Ovary (tissue), 9 donors: ENCODE results near the gene CHRNE. TPM values are rescaled to one million over a fixed set of nuclear protein-coding genes. Genes with fewer than 3 reads are reported as not detected.

Experiments used
- DNase-seq, 5 donors: peaks; one replicate each; pipeline ENCODE4 v3.0.0-alpha.2; 2019 to 2020
- H3K27ac ChIP-seq, 2 donors: fragments of 200-600 bp; one replicate each; pipeline versions ENCODE4 v1.5.1 to v1.8.0; 2019 to 2022
- H3K27me3 ChIP-seq: fragments of 200-600 bp; one replicate; pipeline ENCODE4 v1.8.0; 2022
- H3K36me3 ChIP-seq: fragments of 200-600 bp; sonication (generic); one replicate; pipeline ENCODE4 v1.5.1; 2019
- H3K4me1 ChIP-seq: one replicate; pipeline ENCODE4 v1.8.1; 2013; ENCODE audit warnings: mild to moderate bottlenecking, moderate library complexity; ENCODE audit not compliant: insufficient read depth
- H3K4me3 ChIP-seq: fragments of 200-600 bp; sonication (generic); one replicate; pipeline ENCODE4 v1.5.1; 2017
- H3K9me3 ChIP-seq, 2 donors: fragments of 200-600 bp in 1 of 2; sonication (generic) in 1 of 2; one replicate each; pipeline versions ENCODE4 v1.5.1 to v1.8.1; 2013 to 2019; ENCODE audit warnings: mild to moderate bottlenecking in 1 of 2, moderate library complexity in 1 of 2
- EP300 ChIP-seq: sonication (generic); formaldehyde crosslinking; IDR thresholded peaks from one replicate; pipeline ENCODE4 v1.6.1; 2017; ENCODE audit warnings: antibody characterized with exemption
- POLR2A ChIP-seq: fragments of 450-650 bp; IDR thresholded peaks from one replicate; pipeline ENCODE4 v1.6.1; 2017; ENCODE audit warnings: antibody characterized with exemption, mild to moderate bottlenecking, moderate library complexity
- WGBS, 3 donors: extraction: QIAGEN DNeasy Blood & Tissue Kit in 1 of 3; methylation state at CpG; one replicate each; pipeline versions ENCODE4 v1.1.5 to v1.1.7; 2013 to 2017; 5-methylcytosine and 5-hydroxymethylcytosine counted together
- intact Hi-C, 4 donors: fragments of 100-400 bp; cut with DNase I; formaldehyde crosslinking; loops; one replicate each; pipeline versions ENCODE4 v1.11.0 to v1.15.1; 2022 to 2023
- polyA plus RNA-seq, 2 donors: library from polyadenylated mRNA; stranded (reverse); fragments of 200-250 nt in 1 of 2; fragments of 350-450 nt in 1 of 2; fragmentation: Illumina TruSeq in 1 of 2; extraction: RNeasy Lipid Tissue Mini Kit (QIAGEN cat#74804) in 1 of 2; gene quantifications; one replicate each; pipeline ENCODE4 v1.2.3, GENCODE V29; 2013 to 2014
- total RNA-seq, 7 donors: library from RNA; depleted of rRNA in 2 of 7; stranded (reverse); fragments of >200 nt in 2 of 7; fragmentation: NEBNext Ultra II Directional in 3 of 7; extraction: Animal tissue kit (Norgen Biotek cat#: 25700) in 3 of 7; gene quantifications; one replicate each; pipeline versions ENCODE4 v1.1.0 to v1.2.4, GENCODE V29; 2016 to 2023
- TF ChIP-seq, protein P1 (sequence below), 3 donors: fragments of 450-650 bp in 2 of 3; fragments of 200-600 bp in 1 of 3; IDR thresholded peaks; one replicate each; pipeline versions ENCODE4 v1.5.1 to v1.8.0; 2016 to 2022; ENCODE audit warnings: antibody characterized with exemption in 3 of 3, mild to moderate bottlenecking in 1 of 3
- donor health status: DM: no; HTN: no; CAD: no; lungs with moderate emphysema.
- donor health status: DM: no; HTN: no; CAD: no.
- donor health status: Bipolar disorder and iron deficiency.
- donor health status: DM: yes; HTN: yes; CAD: no.
- donor health status: DM: no; HTN: no; CAD: no.
- donor health status: DM: yes; HTN: yes; CAD: no.

CHRNE gene
- total and polyA plus RNA-seq, 9 donors = 0.34 to 1.4 (median 1.0) TPM

GRCh38 chr17:4944554-4945175 lies 41.8 kb upstream of the CHRNE start:
- TF ChIP-seq, protein P1, sequence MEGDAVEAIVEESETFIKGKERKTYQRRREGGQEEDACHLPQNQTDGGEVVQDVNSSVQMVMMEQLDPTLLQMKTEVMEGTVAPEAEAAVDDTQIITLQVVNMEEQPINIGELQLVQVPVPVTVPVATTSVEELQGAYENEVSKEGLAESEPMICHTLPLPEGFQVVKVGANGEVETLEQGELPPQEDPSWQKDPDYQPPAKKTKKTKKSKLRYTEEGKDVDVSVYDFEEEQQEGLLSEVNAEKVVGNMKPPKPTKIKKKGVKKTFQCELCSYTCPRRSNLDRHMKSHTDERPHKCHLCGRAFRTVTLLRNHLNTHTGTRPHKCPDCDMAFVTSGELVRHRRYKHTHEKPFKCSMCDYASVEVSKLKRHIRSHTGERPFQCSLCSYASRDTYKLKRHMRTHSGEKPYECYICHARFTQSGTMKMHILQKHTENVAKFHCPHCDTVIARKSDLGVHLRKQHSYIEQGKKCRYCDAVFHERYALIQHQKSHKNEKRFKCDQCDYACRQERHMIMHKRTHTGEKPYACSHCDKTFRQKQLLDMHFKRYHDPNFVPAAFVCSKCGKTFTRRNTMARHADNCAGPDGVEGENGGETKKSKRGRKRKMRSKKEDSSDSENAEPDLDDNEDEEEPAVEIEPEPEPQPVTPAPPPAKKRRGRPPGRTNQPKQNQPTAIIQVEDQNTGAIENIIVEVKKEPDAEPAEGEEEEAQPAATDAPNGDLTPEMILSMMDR (IDR thresholded peaks at IDR 0.05) = no peak
- TF ChIP-seq POLR2A = no peak
- TF ChIP-seq EP300 = no peak
- Histone ChIP-seq H3K4me3 (no peak overlapping the region), H3K36me3 (no peaks in the 10 kb centered on the region), H3K27me3 (no peaks in the 10 kb centered on the region), H3K27ac (no peak overlapping the region), H3K4me1 (peaks cover 6% of the 10 kb centered on the region), H3K9me3 (no peaks in the 10 kb centered on the region)
- intact Hi-C loops = no loop called here
- no peak for DNase-seq
- 51 to 58% (median 55%) methylated on average over 8 of the region's 8 CpGs for WGBS, 3 donors

DNA sequence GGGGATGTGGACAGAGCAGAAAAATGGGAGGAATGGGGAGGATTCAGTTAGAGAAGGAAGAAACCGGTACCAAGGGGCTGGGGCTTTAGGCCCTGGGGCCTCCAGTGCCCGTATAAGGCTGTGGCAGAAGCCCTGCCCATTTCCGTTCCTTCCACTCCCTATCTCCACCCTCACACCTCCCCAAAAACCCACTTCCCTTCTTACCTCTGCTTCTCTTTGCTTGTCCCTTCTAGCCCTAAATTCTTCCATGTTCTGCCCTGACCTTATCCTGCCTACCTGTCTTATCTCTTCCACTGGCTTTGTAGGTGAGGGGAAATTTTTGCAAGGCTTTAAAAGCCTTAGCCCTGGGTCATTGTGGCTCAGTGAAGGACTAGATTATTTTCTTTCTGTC lies 41.3 kb upstream of the CHRNE start:
- intact Hi-C loops = no loop called here
- DNase-seq = no peak
- no peak for TF ChIP-seq POLR2A
- TF ChIP-seq, protein P1 (IDR thresholded peaks at IDR 0.05) = no peak
- no peak for TF ChIP-seq EP300
- Histone ChIP-seq H3K9me3 (no peaks in the 10 kb centered on the region), H3K27ac (no peak overlapping the region), H3K4me3 (no peak overlapping the region), H3K27me3 (no peaks in the 10 kb centered on the region), H3K4me1 (peaks cover 6% of the 10 kb centered on the region), H3K36me3 (no peaks in the 10 kb centered on the region)
- WGBS, 3 donors = 46 to 50% (median 49%) methylated on average over 3 of the region's 3 CpGs

- no peak overlapping the region for H3K27ac ChIP-seq
- intact Hi-C loops = no loop called here
- DNase-seq = no peak
Measured at GRCh38 chr17:4942760-4943508, 40.0 kb upstream of the CHRNE start.

GRCh38 chr17:4941319-4941610 lies 38.4 kb upstream of the CHRNE start:
- Histone ChIP-seq H3K4me1 (peaks cover 14% of the 10 kb centered on the region), H3K36me3 (no peaks in the 10 kb centered on the region), H3K9me3 (no peaks in the 10 kb centered on the region), H3K27me3 (no peaks in the 10 kb centered on the region), H3K4me3 (peak overlapping the region; percentile 88), H3K27ac (no peak overlapping the region)
- 30 to 48% (median 32%) methylated on average over 4 of the region's 4 CpGs for WGBS, 3 donors
- TF ChIP-seq, protein P1 (IDR thresholded peaks at IDR 0.05) = no peak
- TF ChIP-seq EP300 (no peak), POLR2A (no peak)
- intact Hi-C loops = no loop called here
- no peak for DNase-seq

More at GRCh38 chr17:4942760-4943508, 40.0 kb upstream of the CHRNE start:
- peaks cover 14% of the 10 kb centered on the region for H3K4me1 ChIP-seq
- no peaks in the 10 kb centered on the region for H3K36me3 ChIP-seq
- H3K4me3 ChIP-seq = no peak overlapping the region
- 62 to 71% (median 66%) methylated on average over 13 of the region's 13 CpGs for WGBS, 3 donors
- H3K9me3 ChIP-seq = no peaks in the 10 kb centered on the region
- H3K27me3 ChIP-seq = no peaks in the 10 kb centered on the region
- TF ChIP-seq, protein P1 (IDR thresholded peaks at IDR 0.05) = no peak
- TF ChIP-seq POLR2A (no peak), EP300 (no peak)
